SH-SY5Y (cell line): ENCODE measurements around the gene SLC16A11.

Experiments
- GATA2 ChIP-seq: IDR thresholded peaks from 2 replicates; pipeline ENCODE4 v1.6.1; 2011; ENCODE audit warnings: mild to moderate bottlenecking, low read depth, low read length
- GATA3 ChIP-seq: IDR thresholded peaks from 2 replicates; pipeline ENCODE4 v1.6.1; 2011; ENCODE audit warnings: low read depth, mild to moderate bottlenecking, low read length, moderate library complexity

SLC16A11 gene, protein sequence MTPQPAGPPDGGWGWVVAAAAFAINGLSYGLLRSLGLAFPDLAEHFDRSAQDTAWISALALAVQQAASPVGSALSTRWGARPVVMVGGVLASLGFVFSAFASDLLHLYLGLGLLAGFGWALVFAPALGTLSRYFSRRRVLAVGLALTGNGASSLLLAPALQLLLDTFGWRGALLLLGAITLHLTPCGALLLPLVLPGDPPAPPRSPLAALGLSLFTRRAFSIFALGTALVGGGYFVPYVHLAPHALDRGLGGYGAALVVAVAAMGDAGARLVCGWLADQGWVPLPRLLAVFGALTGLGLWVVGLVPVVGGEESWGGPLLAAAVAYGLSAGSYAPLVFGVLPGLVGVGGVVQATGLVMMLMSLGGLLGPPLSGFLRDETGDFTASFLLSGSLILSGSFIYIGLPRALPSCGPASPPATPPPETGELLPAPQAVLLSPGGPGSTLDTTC

GRCh38 chr17:7043497-7044198 is at the start of gene SLC16A11:
Gene SLC16A11 (minus strand): TSS chr17:7044092. CDS start chr17:7043513, 579 bp downstream.
- TF ChIP-seq GATA2 (no peak), GATA3 (no peak)

- TF ChIP-seq GATA3, result no peak
- TF ChIP-seq GATA2, result no peak
These were observed 40.2 kb upstream of the SLC16A11 start for GRCh38 chr17:7084088-7084487.

GRCh38 chr17:7083592-7083991 is 39.7 kb upstream of the SLC16A11 start:
- no peak for TF ChIP-seq GATA2
- TF ChIP-seq GATA3, result no peak

- TF ChIP-seq GATA2, result no peak
- no peak for TF ChIP-seq GATA3
These were observed 37.6 kb upstream of the SLC16A11 start for GRCh38 chr17:7081341-7082062.

DNA sequence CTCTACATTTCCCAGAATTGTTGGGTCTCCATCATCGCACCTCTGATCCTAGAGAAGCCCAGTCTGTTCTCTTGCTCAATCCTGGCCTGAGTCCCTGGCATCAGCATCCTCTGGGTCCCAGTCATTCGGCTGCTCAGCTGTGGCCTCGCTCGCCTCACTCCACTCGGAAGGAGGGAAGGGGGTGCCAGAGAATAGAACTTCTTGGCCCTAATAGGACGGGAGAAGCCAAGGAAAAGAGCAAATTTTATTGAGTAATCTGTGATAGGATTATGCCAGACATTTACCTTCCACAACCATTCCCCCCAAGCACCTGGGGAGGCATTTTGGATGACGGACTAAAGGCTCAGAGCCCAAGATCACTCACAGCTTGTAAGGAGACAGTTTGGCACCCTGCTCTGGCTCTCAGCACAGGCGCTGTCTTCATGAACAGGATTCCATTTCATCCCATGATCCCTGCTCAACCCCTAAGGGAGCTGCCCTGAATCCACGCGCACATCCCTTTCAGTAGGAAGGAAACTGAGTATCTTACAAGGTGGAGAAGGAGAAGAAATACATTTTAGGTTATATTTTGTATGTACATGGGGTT is 36.7 kb upstream of the SLC16A11 start:
- TF ChIP-seq GATA3, result no peak
- no peak for TF ChIP-seq GATA2

- TF ChIP-seq GATA2 (no peak), GATA3 (no peak)
These were observed 35.9 kb upstream of the SLC16A11 start, which contains the start of gene CLEC10A for GRCh38 chr17:7079581-7080455. Gene CLEC10A (minus strand): TSS chr17:7080251. CDS start chr17:7078812, 1,439 bp downstream.

GRCh38 chr17:7078711-7079110 is 34.8 kb upstream of the SLC16A11 start:
- no peak for TF ChIP-seq GATA3
- TF ChIP-seq GATA2, result no peak

GRCh38 chr17:7077911-7078546 is 34.1 kb upstream of the SLC16A11 start:
- TF ChIP-seq GATA3, result no peak
- no peak for TF ChIP-seq GATA2

- TF ChIP-seq GATA2 (no peak), GATA3 (no peak)
These were observed 31.0 kb upstream of the SLC16A11 start for GRCh38 chr17:7074931-7075330.

- TF ChIP-seq GATA3 (no peak), GATA2 (no peak)
These were observed 28.5 kb upstream of the SLC16A11 start for GRCh38 chr17:7072406-7072805.

DNA sequence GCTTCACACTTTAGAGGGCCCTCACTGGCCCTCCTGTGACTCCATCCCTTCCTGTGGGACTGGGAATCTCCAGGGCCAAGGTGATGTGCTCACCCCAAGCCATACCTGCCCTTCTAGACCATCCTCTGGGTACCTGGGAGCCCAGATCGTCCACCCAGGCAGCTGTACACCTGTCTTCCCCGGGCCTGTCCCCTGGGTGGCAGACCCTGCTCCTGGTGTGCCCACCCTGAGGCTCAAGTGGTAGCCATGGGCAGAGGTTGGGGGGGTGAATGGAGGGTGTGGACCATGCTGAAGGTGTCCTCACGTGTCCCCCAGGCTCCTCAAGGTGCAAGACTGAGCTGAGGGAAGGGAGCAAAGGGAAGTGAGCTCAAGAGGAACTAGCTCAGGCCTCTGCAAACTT is 26.8 kb upstream of the SLC16A11 start:
- TF ChIP-seq GATA3 (no peak), GATA2 (no peak)

DNA sequence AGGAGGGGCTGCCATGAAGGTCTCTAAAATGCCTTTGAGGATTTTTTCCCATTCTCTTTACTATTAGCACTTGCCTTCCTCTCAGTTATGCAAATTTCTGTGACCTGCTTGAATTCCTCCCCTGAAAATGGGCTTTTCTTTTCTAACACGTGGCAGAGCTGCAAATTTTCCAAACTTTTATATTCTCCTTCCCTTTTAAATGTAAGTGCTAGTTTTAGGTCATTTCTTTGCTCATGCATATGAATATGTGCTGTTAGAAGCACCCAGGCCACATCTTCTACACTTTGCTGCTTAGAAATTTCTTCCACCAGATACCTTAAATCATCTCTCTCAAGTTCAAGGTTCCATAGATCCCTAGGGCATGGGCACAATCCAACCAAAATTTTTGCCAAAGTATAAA is 24.4 kb upstream of the SLC16A11 start:
- no peak for TF ChIP-seq GATA2

- TF ChIP-seq GATA3 (no peak), GATA2 (no peak)
These were observed 23.3 kb upstream of the SLC16A11 start for GRCh38 chr17:7067198-7067597.

- TF ChIP-seq GATA2 (0 out of 2 replicates have a peak, but pooled peaks have one; percentile 18), GATA3 (no peak)
These were observed 20.4 kb upstream of the SLC16A11 start for GRCh38 chr17:7064261-7064660.
